Tibial nerve (tissue), 4 donors: ENCODE measurements around the gene BLCAP.

ENCODE experiments used
- EP300 ChIP-seq, 2 donors: sonication (generic); formaldehyde crosslinking; IDR thresholded peaks; one replicate each; pipeline ENCODE4 v1.6.1; 2017; ENCODE audit warnings: antibody characterized with exemption in 2 of 2, mild to moderate bottlenecking in 1 of 2
- POLR2A ChIP-seq, 2 donors: fragments of 450-650 bp; IDR thresholded peaks; one replicate each; pipeline ENCODE4 v1.6.1; 2017; ENCODE audit warnings: antibody characterized with exemption in 2 of 2, mild to moderate bottlenecking in 2 of 2, moderate library complexity in 2 of 2
- TF ChIP-seq, protein P1 (sequence below), 5 experiments: fragments of 200-600 bp in 3 of 5; fragments of 450-650 bp in 2 of 5; sonication (generic) in 3 of 5; IDR thresholded peaks; one replicate each; pipeline ENCODE4 v1.5.1; 2016 to 2019; ENCODE audit warnings: antibody characterized with exemption in 5 of 5, mild to moderate bottlenecking in 3 of 5, moderate library complexity in 2 of 5

DNA sequence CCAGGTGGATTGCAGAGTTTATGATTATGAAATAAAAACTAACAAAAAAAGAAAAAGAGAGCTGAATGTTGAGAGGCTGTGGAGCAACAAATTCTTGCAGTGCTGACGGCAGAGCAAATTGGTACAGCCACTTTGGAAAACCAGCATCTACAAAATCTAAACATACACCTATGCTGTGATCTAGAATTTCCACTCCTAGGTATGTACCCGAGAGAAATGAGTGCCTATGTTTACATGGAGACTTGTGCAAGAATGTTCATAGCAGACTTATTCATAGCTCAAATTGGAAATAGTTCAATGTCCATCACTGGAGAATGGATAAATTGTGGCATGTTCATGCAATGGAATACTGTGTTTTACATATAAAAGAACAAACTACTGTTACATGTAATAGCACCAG lies 3.0 kb upstream of the BLCAP start:
- TF ChIP-seq, protein P1, sequence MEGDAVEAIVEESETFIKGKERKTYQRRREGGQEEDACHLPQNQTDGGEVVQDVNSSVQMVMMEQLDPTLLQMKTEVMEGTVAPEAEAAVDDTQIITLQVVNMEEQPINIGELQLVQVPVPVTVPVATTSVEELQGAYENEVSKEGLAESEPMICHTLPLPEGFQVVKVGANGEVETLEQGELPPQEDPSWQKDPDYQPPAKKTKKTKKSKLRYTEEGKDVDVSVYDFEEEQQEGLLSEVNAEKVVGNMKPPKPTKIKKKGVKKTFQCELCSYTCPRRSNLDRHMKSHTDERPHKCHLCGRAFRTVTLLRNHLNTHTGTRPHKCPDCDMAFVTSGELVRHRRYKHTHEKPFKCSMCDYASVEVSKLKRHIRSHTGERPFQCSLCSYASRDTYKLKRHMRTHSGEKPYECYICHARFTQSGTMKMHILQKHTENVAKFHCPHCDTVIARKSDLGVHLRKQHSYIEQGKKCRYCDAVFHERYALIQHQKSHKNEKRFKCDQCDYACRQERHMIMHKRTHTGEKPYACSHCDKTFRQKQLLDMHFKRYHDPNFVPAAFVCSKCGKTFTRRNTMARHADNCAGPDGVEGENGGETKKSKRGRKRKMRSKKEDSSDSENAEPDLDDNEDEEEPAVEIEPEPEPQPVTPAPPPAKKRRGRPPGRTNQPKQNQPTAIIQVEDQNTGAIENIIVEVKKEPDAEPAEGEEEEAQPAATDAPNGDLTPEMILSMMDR (IDR thresholded peaks at IDR 0.05): no peak
- no peak for TF ChIP-seq POLR2A (IDR thresholded peaks at IDR 0.05)
- no peak for TF ChIP-seq EP300 (IDR thresholded peaks at IDR 0.05)
